Measurements from ENCODE around the gene ZNF8.
"Not testable (repeated sequence)": the region's sequence is repeated elsewhere in the genome, so short reads cannot be mapped to it uniquely, and the experiment has no call there.

ZNF8 gene

DNA sequence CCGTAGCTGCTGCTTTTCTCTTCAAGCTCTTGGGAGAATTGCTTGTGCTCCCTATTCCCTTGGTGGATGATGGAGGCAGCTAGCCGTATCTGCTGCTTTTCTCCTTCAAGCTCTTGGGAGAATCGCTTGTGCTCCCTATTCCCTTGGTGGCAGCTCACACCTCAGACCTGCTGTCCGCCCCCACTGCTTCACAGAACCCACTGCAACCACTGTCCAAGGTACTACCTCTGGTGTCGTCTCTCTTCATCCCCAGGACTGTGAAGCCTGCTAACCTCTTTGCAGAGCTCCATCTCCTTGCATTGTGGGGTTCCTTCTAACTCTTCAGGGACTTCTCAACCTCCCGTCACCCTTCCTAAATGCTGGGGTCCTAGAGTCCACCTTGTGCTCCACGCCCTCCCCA lies 21.9 kb downstream of the ZNF8 start:
- no peak for DNase-seq

DNA sequence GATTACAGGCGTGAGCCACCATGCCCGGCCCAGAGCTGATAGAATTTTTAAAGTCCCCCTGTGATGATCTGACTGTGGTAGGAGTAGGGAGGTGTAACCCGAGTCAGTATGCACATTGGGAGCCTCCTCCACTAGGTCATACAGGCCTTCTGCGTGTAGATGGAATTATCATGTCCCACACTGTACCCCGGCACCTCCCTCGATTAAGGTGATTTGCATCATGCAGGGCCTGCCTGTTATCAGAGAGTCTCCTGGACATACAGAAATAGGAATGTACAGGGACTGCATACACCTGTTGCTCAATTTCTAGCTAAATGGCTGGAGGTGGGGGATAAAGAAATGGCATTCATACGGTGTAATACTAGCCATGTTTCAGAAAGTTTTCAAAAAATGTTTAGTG lies 25.5 kb downstream of the ZNF8 start:
- DNase-seq, result no peak

DNA sequence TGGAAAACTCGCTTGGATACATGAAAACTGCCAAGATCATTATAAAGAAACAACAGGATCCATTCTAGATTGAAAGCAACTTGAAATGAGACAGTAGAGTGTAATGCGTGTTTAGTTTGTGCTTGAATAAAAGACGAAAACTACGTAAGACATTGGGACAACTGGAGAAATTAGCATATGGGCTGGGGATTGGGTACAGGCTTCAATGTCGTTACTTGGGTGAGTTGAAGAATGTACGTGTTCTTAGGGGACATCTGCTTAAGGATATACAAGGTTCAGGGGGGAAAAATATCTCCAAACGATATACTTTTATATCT lies 26.0 kb downstream of the ZNF8 start:
- no peak for DNase-seq

DNA sequence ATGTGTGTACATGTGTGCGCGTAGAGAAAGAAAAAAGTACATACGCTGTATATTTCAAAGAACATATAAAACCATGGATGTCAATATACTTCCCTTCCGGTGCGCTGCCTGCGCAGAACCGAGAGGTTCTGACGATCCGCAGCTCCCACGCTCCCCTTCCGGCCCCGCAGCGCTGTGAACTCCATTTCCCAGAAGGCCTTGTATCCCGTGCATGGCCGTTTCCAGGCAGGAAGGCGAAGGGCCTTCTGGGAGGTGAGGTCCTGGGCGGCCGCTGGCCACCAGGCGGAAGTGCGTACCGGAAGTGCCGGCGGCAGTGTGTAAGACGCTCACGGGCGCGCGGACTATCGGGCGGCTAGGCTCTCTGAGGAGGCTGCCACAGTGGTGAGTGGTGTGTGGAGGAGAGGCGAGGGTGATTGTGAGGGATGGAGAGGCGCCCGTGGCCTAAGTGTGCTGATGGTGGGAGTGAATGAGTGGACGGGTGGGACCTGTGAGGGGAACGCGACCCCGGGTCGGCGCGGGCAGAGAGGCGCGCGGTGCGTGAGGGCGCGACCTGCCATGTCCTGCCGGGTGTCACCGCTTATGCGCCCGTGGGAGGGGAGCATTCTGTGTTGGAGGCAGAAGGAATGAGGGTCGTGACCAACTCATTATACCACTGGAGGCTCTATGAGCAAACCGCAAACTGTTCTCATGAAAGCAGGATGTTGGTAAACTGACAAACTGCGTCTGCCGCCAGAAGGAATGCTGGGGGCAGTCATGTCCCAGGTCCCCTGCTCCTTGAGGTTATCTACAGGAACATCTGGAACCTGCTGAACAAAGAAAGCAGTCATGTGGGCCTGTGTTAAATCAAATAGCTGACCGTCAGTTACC lies 26.5 kb downstream of the ZNF8 start, which contains the start of gene ERVK3-1:
TSS of gene ERVK3-1 (plus strand) at position 313 of the 867 bp plus-strand sequence. CDS start 6,792 bp downstream, outside the sequence.
- DNase-seq, result peak; percentile 100

- no peak for DNase-seq
Measured at GRCh38 chr19:58305932-58306323, 27.2 kb downstream of the ZNF8 start.

GRCh38 chr19:58307736-58308135 lies 29.0 kb downstream of the ZNF8 start:
- no peak for DNase-seq

GRCh38 chr19:58310685-58311084 lies 31.9 kb downstream of the ZNF8 start:
- not testable (repeated sequence) for DNase-seq

DNA sequence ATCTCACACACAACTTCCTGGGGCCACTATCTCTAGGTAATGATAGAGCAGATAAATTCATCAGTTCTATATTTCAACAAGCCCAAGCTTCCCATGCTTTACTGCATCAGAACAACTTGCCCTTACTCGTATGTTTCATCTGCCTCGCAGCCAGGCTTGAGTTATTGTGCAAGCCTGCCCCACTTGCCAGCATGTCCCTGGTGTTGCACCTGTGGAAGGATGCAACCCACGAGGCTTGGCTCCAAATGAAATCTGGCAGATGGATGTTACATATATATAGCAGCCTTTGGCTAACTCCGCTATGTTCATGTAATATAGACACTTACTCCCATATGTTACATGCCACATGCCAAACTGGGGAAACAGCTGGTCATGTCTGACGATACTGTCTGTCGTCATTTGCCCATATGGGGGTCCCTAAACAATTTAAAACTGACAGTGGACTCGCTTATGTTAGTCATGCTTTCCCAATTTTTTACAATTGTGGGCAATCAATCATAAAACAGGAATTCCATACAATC lies 32.6 kb downstream of the ZNF8 start:
- DNase-seq, result no peak

- no peak for DNase-seq
Measured at GRCh38 chr19:58315580-58315979, 36.8 kb downstream of the ZNF8 start.

DNA sequence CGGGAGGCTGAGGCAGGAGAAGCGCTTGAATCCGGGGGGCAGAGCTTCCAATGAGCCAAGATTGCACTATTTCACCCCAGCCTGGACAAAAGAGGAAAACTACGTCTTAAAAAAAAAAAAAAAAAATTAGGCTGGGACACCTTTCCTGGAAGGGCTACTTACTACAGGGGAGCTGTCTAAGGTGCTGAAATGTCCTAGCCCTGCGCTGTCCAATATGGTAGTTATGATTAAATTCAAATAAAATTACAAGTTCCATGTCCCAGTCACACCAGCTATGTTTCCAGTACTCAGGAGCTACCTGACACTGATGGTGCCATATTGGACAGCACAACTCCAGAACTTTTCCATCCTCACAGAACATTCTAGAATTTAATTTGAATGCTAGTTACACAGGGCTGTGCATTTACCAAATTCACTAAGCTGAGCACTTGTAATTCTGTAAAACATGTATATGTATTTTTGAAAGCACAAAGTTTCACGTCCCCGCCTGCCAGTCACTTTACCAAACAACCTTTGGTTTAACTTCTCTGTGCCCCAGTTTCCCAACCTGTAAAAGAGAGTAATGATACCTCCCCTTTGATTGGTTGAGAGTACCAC lies 38.8 kb downstream of the ZNF8 start:
- DNase-seq, result peak; percentile 25

DNA sequence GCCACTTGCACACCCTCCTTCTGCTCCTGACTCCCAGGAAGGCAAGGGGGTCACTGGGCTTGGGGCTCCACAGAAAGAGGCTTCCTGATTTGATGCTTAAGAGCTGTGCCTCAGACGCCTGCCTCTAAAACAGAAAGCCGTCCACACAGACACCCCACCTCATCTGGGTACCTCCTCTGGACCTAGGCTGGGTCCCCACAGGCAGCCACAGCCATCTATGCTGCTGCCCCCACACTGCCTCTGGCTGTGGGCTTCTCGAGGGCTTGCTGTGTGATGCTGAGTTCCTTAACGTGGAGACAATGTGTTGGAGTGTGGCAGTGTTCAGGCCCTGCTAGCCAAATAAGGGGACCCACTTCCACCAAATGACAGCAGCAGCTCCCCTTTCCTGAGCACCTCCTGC lies 39.5 kb downstream of the ZNF8 start:
- no peak for DNase-seq

GRCh38 chr19:58319241-58319640 lies 40.5 kb downstream of the ZNF8 start:
- DNase-seq, result no peak

DNA sequence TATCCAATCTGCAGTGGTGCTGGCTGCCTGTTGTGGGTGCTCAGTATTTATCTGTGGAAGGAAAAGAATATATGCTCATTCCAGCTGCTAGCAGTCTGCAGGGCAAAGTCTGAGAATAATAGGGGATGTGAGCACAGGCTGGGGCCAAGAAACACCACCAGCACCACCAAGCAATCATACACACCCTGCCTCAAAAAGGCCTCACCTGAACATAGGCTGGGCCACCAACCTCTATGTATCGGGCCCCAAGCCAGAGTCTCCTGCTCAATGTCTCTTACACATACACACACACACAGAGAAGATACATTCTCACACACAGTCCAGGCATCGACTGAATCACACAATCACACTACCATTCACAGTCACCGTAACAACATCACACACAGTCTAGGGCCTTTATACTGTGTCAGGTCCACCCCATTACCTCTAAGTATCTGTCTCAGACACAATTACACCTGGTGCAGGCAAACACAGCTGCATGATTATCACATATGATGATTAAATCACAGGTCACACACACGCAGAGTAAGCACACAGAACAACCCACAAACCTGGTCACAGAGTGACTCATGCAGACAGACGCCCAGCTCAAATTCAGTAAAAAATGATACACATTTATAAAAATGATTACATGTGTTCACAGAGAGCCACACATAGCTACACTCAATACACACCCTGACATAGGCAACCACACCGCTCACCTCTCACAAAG lies 46.7 kb downstream of the ZNF8 start:
- DNase-seq, result no peak

- no peak for DNase-seq
Measured at GRCh38 chr19:58326501-58326913, 47.8 kb downstream of the ZNF8 start.

DNA sequence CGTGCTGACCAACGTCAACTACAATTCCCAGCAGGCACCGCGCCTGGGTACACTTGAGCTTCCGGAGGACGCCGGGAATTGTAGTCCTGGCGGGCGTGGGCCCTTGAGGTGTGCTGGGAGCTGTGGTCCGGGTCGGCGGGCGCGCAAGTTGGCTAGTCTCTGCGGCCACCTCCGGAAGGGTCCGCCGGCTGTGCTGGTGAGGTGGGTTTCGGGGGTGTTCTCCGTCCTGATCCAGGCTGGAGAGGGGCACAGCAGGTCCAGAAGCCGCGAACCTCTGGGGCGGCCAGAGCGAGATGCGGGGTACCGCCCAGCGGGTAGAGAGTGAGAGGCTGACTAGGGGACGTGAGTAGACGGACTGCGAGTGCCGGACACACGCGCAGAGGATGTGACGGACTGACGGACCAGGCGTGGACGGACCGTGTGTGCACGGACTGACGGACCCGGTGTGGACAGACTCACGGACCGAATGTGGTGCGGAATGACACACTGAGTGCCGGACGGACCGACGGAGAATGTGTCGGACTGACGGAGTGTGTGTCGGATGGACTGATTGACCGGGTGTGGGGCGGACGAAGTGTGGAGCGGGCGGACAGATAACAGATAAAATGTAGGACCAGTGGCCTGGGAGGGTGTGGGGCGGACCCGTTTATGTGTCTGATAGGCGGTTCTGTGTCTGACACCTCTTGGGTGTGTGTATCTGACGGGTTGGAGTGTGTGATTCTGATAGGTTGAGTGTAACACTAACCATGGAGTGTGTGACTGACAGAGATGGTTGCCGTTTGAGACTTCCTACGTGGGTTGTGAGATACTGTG lies 48.4 kb downstream of the ZNF8 start, which contains the start of gene ZSCAN22:
TSS of gene ZSCAN22 (plus strand) at position 81 of the 813 bp plus-strand sequence. CDS start 7,809 bp downstream, outside the sequence.
- DNase-seq, result peak; percentile 97

DNA sequence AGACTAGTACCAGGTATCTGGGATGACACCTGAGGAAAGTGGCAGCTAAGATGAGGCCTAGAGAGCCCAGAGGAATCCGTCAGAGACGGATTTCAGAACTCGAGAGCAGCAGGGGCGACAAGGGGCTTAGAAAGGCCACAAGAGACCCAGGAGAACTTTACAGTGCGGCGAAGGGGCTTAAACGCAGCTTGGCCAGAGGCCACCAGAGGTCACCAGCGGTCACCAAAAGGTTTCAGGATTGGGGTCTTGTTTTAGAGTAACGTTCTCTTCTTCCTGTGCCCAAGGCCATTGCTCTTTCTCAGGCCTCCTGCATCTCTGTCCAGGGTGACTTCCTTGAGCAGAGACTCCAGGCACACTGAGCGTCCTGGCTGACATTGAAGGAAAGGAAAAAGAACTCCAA lies 50.2 kb downstream of the ZNF8 start:
- DNase-seq, result no peak

DNA sequence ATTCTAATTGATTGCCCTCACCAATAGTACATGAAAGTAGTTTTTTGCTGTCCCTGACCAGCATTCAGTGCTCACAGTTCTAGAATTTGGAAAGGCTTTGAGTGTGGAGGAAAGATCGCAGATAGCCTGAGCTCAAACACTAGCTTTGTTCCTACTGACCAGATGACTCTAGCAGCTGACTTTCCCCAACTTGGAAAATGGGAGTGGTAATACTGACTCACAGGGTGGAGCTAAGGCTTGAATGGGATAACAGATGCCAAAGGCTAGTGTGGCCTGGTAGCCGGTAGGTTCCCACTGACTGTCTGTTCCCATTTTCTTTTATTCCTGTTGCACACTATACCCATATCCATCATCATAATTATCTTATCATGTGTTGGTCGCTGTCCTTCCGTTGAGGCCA lies 51.7 kb downstream of the ZNF8 start:
- DNase-seq, result peak; percentile 79

DNA sequence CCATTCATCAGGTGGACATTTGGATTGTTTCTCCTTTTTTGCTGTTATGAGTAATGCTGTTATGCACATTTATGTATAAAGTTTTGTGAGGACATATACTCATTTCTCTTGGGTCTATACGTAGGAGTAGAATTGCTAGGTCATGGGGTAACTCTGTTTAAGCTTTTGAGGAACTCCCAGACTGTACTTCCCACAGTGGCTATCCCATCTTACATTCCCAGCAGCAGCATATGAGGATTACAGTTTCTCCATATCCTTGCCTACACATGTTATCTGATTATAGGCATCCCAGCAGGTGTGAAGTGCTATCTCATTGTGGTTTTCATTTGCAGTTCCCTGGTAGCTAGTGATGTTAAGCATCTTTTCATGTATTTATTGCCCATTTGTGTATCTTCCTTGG lies 53.9 kb downstream of the ZNF8 start:
- DNase-seq, result no peak

- DNase-seq, result no peak
Measured at GRCh38 chr19:58334691-58335249, 56.0 kb downstream of the ZNF8 start.

DNA sequence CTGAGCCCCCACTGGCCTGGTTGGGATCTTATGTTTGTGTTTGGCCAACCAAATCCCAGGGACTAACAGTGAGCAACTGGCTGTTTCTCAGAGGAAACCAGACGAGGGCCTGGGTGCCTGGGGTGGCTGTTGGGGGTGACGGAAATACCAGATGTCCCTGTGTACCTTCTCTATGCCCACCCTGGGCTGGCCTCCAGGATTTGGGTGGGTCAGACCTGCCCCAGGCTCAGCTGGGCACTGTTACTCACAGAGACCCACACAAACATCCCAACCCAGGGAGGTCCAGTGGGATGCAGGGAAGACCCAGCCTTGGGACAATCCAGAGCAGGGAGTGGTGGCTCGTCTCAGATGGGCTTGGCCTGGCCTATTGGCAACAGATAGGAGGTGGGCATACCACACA lies 56.9 kb downstream of the ZNF8 start:
- no peak for DNase-seq

GRCh38 chr19:58336216-58336615 lies 57.5 kb downstream of the ZNF8 start:
- DNase-seq, result no peak

DNA sequence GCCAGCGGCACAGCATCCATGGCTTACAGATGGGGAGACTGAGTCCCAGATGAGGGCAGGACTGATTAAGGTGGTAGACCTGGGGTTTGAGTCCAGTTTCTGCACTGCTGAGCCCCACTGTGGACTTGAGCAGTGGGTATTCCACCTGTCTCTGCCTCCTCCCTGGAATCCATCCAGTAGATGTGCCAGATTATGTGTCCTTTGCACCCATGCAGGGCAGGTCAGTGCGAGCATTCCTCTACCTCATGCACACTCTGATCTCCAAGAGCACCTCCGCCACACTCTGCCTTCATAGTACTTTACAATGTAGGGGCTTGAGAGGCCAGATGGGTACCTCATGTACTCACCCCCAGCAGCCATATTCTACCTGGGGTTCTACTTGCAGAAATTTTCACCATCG lies 58.1 kb downstream of the ZNF8 start:
- no peak for DNase-seq

Data from NCI-H226 (cell line).